ENCODE results near the gene GLE1.

DNA sequence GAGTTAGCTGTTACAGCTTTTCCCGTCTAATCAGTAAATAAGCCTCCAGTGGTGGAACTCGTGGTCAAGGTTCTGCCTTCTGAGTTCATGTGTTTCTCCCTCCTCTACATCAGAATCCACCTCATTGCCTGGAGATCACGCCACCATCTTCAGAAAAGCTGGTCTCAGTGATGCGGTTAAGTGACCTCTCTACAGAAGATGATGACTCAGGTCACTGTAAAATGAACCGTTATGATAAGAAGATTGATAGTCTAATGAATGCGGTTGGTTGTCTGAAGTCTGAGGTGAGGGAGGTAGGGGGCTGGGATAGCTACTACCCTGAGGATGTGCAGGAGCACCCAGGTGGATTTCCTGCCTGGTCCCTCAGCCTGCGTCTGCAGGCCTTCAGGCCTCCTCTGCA lies 35.4 kb upstream of the GLE1 start:
- TF ChIP-seq, protein P1, sequence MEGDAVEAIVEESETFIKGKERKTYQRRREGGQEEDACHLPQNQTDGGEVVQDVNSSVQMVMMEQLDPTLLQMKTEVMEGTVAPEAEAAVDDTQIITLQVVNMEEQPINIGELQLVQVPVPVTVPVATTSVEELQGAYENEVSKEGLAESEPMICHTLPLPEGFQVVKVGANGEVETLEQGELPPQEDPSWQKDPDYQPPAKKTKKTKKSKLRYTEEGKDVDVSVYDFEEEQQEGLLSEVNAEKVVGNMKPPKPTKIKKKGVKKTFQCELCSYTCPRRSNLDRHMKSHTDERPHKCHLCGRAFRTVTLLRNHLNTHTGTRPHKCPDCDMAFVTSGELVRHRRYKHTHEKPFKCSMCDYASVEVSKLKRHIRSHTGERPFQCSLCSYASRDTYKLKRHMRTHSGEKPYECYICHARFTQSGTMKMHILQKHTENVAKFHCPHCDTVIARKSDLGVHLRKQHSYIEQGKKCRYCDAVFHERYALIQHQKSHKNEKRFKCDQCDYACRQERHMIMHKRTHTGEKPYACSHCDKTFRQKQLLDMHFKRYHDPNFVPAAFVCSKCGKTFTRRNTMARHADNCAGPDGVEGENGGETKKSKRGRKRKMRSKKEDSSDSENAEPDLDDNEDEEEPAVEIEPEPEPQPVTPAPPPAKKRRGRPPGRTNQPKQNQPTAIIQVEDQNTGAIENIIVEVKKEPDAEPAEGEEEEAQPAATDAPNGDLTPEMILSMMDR (IDR thresholded peaks at IDR 0.05): no peak
- no peak for TF ChIP-seq ZFX (IDR thresholded peaks at IDR 0.05; ENCODE audit: borderline replicate concordance)

Data from 22Rv1 (cell line).